Esophagus muscularis mucosa (tissue), 3 donors: Measurements from ENCODE around the gene ALDH3B1.

Experiments
- CTCF ChIP-seq, 3 experiments: fragments of 200-600 bp in 2 of 3; fragments of 450-650 bp in 1 of 3; sonication (generic) in 2 of 3; IDR thresholded peaks; one replicate each; pipeline ENCODE4 v1.5.1; 2017 to 2019; ENCODE audit warnings: antibody characterized with exemption in 3 of 3, mild to moderate bottlenecking in 2 of 3, moderate library complexity in 1 of 3
- EP300 ChIP-seq: sonication (generic); formaldehyde crosslinking; IDR thresholded peaks from one replicate; pipeline ENCODE4 v1.6.1; 2017; ENCODE audit warnings: antibody characterized with exemption

DNA sequence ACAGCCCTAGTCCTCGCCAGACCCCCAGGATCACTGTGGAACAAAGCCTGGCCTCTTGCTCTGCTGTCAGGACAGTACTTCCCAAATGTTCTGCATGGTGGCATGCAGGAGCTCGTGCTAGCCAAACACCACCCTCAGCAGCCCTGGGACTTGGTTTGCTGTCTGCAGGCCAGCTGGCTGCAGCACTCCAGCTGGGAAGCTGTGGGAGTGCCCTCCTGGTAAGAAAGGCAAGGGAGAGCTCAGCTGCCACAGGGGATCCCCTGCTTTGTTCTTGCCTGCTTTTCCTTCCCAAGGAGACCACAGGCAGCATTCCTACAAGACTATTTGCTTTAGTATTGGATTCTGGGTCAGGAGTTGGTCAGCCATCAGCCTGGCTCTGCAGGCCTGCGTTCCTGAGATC is 56.6 kb downstream of the ALDH3B1 start:
- TF ChIP-seq EP300 (no peak), CTCF (IDR thresholded peaks at IDR 0.05) (no peak)
